ENCODE results near the gene SLC17A1.

- TF ChIP-seq POLR2A (IDR thresholded peaks at IDR 0.05): no peak
- no peak for TF ChIP-seq CTCF (IDR thresholded peaks at IDR 0.05)
Observed at GRCh38 chr6:25793970-25794369, 37.9 kb downstream of the SLC17A1 start.

All from uterus (tissue), 2 donors.